Spinal cord (tissue), 10 donors: ENCODE data around the gene CHP2. TPM values are rescaled to one million over a fixed set of nuclear protein-coding genes. Genes with fewer than 3 reads are reported as not detected.
"Not testable (repeated sequence)": the region's sequence is repeated elsewhere in the genome, so short reads cannot be mapped to it uniquely, and the experiment has no call there.

Source experiments
- DNase-seq, 6 donors: peaks; one replicate each; pipeline versions ENCODE4 v3.0.0 to v3.0.0-alpha.2; 2013 to 2015; ENCODE audit warnings: low spot score in 6 of 6, low read depth in 4 of 6
- H3K27ac ChIP-seq: one replicate; pipeline ENCODE4 v1.5.1; 2013; ENCODE audit warnings: low read depth, low read length, control low read depth
- H3K27me3 ChIP-seq: one replicate; pipeline ENCODE4 v1.6.1; 2013; ENCODE audit warnings: low read length; ENCODE audit not compliant: control insufficient read depth, insufficient read depth
- H3K36me3 ChIP-seq: one replicate; pipeline ENCODE4 v1.6.1; 2013; ENCODE audit warnings: low read length; ENCODE audit not compliant: control insufficient read depth, insufficient read depth
- H3K4me1 ChIP-seq: one replicate; pipeline ENCODE4 v1.6.1; 2013; ENCODE audit warnings: low read length; ENCODE audit not compliant: control insufficient read depth, insufficient read depth
- H3K4me3 ChIP-seq: one replicate; pipeline ENCODE4 v1.5.1; 2013; ENCODE audit warnings: low read depth, low read length, control low read depth
- H3K9me3 ChIP-seq: one replicate; pipeline ENCODE4 v1.6.1; 2013; ENCODE audit warnings: low read length; ENCODE audit not compliant: control insufficient read depth, insufficient read depth
- WGBS: methylation state at CpG from one replicate; pipeline ENCODE4 v1.1.5; 2013; ENCODE audit warnings: missing lambda C conversion rate; ENCODE audit not compliant: insufficient coverage; 5-methylcytosine and 5-hydroxymethylcytosine counted together
- polyA plus RNA-seq, 2 donors: library from polyadenylated mRNA; unstranded; fragments of 120-200 nt; gene quantifications; one replicate each; pipeline ENCODE4 v1.2.1, GENCODE V29; 2013; ENCODE audit not compliant: insufficient read length in 2 of 2
- total RNA-seq, 2 donors: library from RNA; depleted of rRNA in 1 of 2; stranded (reverse); fragments of 120-200 nt in 1 of 2; fragments of >200 nt in 1 of 2; gene quantifications; one replicate each; pipeline versions ENCODE4 v1.2.3 to v1.2.4, GENCODE V29; 2013 to 2014
- donor health status: healthy.

CHP2 gene
- total and polyA plus RNA-seq, 4 donors, result 0.67 to 22.5 (median 4.0) TPM

DNA sequence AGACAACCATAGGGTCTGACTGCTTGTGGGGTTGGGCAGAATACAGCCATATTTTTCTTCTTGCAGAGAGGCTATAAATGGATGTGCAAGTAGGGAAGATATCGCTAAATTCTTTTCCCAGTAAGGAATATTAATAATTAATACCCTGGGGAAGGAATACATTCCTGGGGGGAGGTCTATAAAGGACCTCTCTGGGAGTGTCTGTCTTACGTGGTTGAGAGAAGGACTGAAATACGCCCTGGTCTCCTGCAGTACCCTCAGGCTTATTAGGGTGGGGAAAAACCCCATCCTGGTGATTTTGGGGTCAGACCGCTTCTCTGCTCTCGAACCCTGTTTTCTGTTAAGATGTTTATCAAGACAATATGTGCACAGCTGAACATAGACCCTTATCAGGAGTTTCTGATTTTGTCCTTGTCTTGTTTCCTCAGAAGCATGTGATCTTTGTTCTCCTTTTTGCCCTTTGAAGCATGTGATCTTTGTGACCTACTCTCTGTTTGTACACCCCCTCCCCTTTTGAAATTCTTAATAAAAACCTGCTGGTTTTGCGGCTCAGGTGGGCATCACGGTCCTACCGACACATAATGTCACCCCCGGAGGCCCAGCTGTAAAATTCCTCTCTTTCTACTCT, 32.1 kb upstream of the CHP2 start:
- not testable (repeated sequence) for H3K4me3 ChIP-seq, H3K4me1 ChIP-seq, H3K9me3 ChIP-seq, H3K27me3 ChIP-seq, DNase-seq, H3K36me3 ChIP-seq, H3K27ac ChIP-seq
- WGBS, result 85% methylated on average over 2 of the region's 9 CpGs

DNA sequence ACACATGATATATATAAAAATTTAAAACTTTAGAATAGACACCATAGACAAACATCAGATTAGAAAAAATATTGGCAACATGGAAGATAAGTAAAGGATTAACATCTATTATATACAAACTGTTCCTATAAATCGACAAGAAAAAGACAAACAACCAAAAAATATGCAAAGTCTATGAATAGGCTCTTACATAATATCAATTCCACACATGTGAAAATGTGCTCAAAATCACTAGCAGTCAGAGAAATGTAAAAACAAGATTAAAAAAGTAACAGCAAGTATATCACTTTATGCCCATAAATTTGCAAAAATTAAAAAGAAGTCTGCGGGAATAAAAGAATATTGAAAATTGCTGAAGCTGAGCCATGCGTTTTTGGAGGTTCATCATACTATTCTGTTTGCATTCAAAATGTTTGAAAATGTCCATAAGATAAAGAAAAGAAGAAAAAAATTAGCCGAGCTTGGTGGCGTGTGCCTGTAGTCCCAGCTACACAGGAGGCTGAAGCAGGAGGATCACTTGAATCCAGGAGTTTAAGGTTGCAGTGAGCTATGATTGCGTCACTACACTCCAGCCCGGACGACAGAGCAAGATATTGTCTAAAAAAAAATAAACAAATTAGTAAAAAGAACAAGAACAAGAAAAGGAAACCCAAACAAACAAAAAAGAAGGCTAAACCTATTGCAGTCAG, 30.6 kb upstream of the CHP2 start:
- no peaks in the 10 kb centered on the region for H3K27me3 ChIP-seq
- no peaks in the 10 kb centered on the region for H3K9me3 ChIP-seq
- DNase-seq, result peak in 1 of 6 donors; percentile 45
- H3K4me1 ChIP-seq, result peaks cover 3% of the 10 kb centered on the region
- no peak overlapping the region for H3K27ac ChIP-seq
- H3K4me3 ChIP-seq, result no peak overlapping the region
- WGBS, result 100% methylated on average over 2 of the region's 8 CpGs
- H3K36me3 ChIP-seq, result no peaks in the 10 kb centered on the region

DNA sequence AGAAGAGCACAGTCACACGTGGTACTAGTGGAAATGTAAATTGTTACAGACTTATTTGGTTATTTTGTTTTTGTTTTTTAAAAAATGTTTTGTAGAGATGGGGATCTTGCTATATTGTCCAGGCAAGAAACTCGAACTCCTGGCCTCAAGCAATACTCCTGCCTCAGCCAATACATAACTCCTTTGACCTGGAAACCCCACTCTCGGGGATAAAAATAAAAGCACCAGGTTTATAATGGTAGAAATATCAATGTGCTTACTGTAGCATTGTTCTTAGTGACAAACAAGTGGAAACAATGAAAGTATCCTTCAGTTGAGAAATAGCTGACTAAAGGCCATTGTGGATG, 30.1 kb upstream of the CHP2 start:
- Histone ChIP-seq H3K27ac (no peak overlapping the region), H3K9me3 (no peaks in the 10 kb centered on the region), H3K4me1 (peaks cover 3% of the 10 kb centered on the region), H3K36me3 (no peaks in the 10 kb centered on the region), H3K4me3 (no peak overlapping the region), H3K27me3 (no peaks in the 10 kb centered on the region)
- no CpG with 5 or more reads among the region's 3 CpGs for WGBS
- no peak for DNase-seq

DNA sequence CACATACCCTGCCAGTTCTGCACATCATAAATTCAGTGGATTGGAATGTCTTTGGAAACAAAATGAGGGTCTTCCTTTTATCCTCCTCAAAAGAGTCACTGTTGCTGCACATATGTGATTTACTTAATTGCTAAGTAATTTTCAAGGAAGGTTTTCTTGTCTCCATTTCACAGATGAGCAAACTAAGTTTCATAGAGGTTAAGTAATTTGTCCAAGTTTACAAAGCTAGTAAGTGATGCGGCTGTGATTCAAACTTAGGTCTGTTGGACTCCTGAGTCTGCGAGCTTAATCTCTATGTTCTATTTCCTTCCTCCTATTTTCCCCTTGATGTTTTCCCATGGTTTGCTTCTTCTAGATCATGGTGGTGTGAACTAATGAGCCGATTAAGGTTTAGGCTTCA, 28.1 kb upstream of the CHP2 start:
- H3K4me1 ChIP-seq, result peaks cover 3% of the 10 kb centered on the region
- DNase-seq, result peak in 1 of 6 donors; percentile 31
- H3K27me3 ChIP-seq, result no peaks in the 10 kb centered on the region
- no peaks in the 10 kb centered on the region for H3K36me3 ChIP-seq
- H3K9me3 ChIP-seq, result no peaks in the 10 kb centered on the region
- H3K4me3 ChIP-seq, result no peak overlapping the region
- whole genome bisulfite sequencing, result 57% methylated on average over 2 of the region's 3 CpGs
- no peak overlapping the region for H3K27ac ChIP-seq

DNA sequence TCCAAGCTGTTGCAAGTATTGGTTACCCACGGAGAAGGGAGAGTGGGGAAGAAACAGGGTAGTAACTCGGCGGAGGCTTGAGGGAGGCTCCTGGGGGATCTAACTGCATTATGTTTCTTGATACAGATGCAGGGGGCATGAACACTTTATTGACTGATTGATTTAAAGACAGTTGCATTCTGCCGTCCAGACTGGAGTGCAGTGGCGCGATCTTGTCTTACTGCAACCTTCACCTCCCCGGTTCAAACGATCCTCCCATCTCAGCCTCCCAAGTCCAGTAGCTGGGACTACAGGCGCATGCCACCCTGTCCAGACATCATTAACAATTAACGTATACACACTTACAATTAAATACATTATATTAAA, 26.7 kb upstream of the CHP2 start:
- peaks cover 3% of the 10 kb centered on the region for H3K4me1 ChIP-seq

DNA sequence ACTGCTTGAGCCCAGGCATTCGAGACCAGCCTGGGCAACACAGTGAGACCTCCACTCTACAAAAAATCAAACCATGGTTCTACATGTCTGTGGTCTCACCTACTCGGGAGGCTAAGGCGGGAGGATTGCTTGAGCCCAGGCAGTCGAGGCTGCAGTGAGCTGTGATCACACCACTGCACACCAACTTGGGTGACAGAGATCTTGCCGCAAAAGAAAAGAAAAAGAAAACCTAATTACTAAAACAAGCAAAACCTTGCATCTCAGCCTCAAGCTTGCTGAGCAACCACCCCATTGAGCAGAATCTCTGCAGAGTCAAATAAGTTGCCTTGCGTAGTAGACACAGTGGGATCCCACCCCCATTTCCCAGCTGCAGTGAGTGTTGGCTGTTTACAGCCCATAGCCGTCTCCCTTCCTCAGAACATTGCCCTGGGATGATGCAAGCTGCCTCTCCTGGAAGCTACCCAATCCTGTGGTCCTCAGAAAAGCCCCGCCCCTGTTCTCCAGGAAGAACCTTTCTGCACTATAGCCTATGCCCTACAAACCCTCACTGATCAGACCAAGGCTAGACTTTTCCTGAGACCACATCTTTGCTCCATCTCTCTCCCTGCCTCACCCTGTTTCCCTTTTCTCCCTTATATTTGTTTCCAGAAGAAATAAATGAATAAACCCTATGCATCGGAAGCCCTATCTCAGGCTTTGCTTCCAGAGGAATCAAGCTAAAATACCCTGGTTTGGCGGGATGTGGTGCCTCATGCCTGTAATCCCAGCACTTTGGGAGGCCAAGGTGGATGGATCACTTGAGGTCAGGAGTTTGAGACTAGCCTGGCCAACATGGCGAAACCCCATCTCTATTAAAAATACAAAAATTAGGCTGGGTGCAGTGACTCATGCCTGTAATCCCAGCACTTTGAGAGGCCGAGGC, 25.1 kb upstream of the CHP2 start:
- DNase-seq, result no peak
- Histone ChIP-seq H3K4me3 (no peak overlapping the region), H3K4me1 (peaks cover 6% of the 10 kb centered on the region), H3K27ac (no peak overlapping the region), H3K27me3 (no peaks in the 10 kb centered on the region), H3K36me3 (no peaks in the 10 kb centered on the region), H3K9me3 (no peaks in the 10 kb centered on the region)
- WGBS, result 79% methylated on average over 8 of the region's 12 CpGs

More for the DNA sequence above, 26.7 kb upstream of the CHP2 start:
- WGBS, result 13% methylated on average over 3 of the region's 10 CpGs
- H3K27ac ChIP-seq, result no peak overlapping the region
- H3K9me3 ChIP-seq, result no peaks in the 10 kb centered on the region
- no peaks in the 10 kb centered on the region for H3K36me3 ChIP-seq
- H3K4me3 ChIP-seq, result no peak overlapping the region
- no peak for DNase-seq
- no peaks in the 10 kb centered on the region for H3K27me3 ChIP-seq

DNA sequence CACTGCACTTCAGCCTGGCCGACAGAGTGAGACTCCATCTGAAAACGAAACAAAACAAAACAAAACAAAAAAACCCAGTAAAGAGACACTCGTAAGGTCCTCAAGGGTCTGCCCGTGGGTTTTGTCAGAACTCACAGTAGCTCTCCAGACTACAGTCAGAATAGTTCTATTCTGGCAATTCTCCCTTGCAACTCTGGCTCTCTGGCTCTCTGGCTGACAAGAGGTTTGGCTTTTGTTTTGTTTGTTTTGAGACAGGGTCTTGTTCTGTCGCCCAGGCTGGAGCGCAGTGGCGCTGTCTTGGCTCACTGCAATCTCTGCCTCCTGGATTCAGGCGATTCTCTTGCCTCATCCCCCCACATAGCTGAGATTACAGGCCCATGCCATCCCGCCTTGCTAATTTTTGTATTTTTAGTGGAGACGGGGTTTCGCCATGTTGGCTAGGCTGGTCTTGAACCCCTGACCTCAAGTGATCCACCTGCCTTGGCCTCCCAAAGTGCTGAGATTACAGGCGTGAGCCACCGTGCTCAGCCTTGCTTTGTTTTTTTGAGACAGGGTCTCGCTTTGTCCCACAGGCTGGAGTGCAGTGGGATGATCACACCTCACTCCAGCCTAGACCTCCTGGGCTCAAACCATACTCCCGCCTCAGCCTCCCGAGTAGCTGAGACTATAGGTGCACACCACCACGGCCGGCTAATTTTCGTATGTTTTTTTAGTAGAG, 20.5 kb upstream of the CHP2 start:
- H3K27me3 ChIP-seq, result no peaks in the 10 kb centered on the region
- H3K9me3 ChIP-seq, result no peaks in the 10 kb centered on the region
- no peak overlapping the region for H3K27ac ChIP-seq
- H3K4me1 ChIP-seq, result peaks cover 3% of the 10 kb centered on the region
- DNase-seq, result peak in 1 of 6 donors; percentile 63
- 80% methylated on average over 17 of the region's 19 CpGs for WGBS
- no peak overlapping the region for H3K4me3 ChIP-seq
- H3K36me3 ChIP-seq, result no peaks in the 10 kb centered on the region

DNA sequence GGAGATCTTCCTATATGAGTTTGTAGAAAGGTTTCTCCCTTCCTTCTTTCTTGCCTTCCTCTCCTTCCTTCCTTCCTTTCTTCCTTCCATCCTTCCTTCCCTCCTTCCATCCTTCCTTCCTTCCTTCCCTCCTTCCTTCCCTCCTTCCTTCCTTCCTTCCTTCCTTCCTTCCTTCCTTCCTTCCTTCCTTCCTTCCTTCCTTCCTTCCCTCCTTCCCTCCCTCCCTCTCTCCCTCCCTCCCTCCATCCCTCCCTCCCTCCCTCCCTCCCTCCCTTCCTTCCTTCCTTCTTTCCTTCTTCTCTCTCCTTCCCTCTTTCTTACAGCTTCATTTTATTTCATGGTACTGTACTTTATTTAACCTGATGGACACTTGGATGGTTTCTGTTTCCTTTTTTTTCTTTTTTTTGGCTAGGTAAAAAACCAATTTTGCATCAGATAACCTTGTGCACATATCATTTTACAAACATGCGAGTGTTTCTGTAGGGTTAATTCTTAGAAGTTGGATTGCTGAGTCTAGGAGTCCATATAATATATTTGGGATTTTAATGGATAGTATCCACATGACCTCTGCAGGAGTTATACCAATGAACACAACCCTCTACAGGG, 17.3 kb upstream of the CHP2 start:
- WGBS, result no CpG with 5 or more reads among the region's 1 CpG
- H3K36me3 ChIP-seq, H3K4me3 ChIP-seq, H3K27me3 ChIP-seq, H3K27ac ChIP-seq, DNase-seq, H3K9me3 ChIP-seq, H3K4me1 ChIP-seq: not testable (repeated sequence)

DNA sequence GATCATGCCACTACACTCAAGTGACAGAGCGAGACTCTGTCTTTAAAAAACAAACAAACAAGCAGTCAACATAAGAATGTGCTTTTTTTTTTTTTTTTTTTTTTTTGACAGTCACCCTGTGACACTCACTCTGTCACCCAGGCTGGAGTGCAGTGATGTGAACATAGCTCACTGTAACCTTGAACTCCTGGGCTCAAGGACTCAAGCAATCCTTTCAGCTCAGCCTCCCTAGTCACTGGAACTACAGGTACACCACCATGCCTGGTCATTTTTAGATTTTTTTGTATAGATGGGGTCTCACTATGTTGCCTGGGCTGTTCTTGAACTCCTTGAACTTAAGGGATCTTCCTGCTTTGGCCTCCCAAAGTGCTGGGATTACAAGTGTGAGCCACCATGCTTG, 15.3 kb upstream of the CHP2 start:
- Histone ChIP-seq H3K9me3 (no peaks in the 10 kb centered on the region), H3K27ac (no peak overlapping the region), H3K36me3 (no peaks in the 10 kb centered on the region), H3K4me3 (no peak overlapping the region), H3K4me1 (no peaks in the 10 kb centered on the region), H3K27me3 (no peaks in the 10 kb centered on the region)
- no peak for DNase-seq
- no CpG with 5 or more reads among the region's 1 CpG for WGBS
